Panc1 (cell line): ENCODE results near the gene CEMIP. TPM values are rescaled to one million over a fixed set of nuclear protein-coding genes. Genes with fewer than 3 reads are reported as not detected.

Experiments
- ATAC-seq: fragments of 200-7000 bp; cut with Tn5 transposase; 2 replicates; pipeline ENCODE4 v1.9.1; 2020; ENCODE audit warnings: mild to moderate bottlenecking, moderate library complexity
- BruUV-seq: library from RNA; stranded (reverse); fragments of 400-500 nt; replicated peaks from 2 replicates; lab custom pipeline; 2021; lab: Mats Ljungman, UMichigan
- CTCF ChIA-PET: fragments of 300-600 bp; sonication (Branson Sonifier 250); formaldehyde crosslinking; loops from one replicate; lab custom pipeline; 2022; ENCODE audit warnings: antibody characterized with exemption; lab: Charles Lee
- POLR2A ChIA-PET: fragments of 300-600 bp; sonication (Branson Sonifier 250); formaldehyde crosslinking; loops from one replicate; lab custom pipeline; 2022; ENCODE audit warnings: antibody characterized with exemption; lab: Charles Lee
- DNase-seq: peaks from one replicate; pipeline ENCODE4 v3.0.0-alpha.2; 2010; ENCODE audit warnings: low read depth, low spot score
- H3K27ac ChIP-seq: 2 replicates; pipeline ENCODE4 v1.5.1; 2011; ENCODE audit warnings: mild to moderate bottlenecking, low read length, inconsistent platforms
- H3K27me3 ChIP-seq: fragments of 200-500 bp; sonication (Bioruptor generic); 2 replicates; pipeline ENCODE4 v1.6.0; 2014; ENCODE audit warnings: low read length, inconsistent platforms; ENCODE audit not compliant: control insufficient read depth, insufficient read depth
- H3K36me3 ChIP-seq: fragments of 200-500 bp; sonication (Bioruptor generic); 2 replicates; pipeline ENCODE4 v1.5.1; 2014; ENCODE audit warnings: inconsistent platforms, mild to moderate bottlenecking, low read length, moderate library complexity; ENCODE audit not compliant: control insufficient read depth, insufficient read depth
- H3K4me1 ChIP-seq: 2 replicates; pipeline ENCODE4 v1.5.1; 2011; ENCODE audit warnings: inconsistent platforms, mild to moderate bottlenecking, low read length, moderate library complexity; ENCODE audit not compliant: control insufficient read depth, insufficient read depth
- H3K4me3 ChIP-seq, 2 experiments: 2 replicates each; pipeline ENCODE4 v1.5.1; 2011 to 2012; ENCODE audit warnings: low read depth in 2 of 2, low read length in 2 of 2, mild to moderate bottlenecking in 2 of 2, inconsistent platforms in 1 of 2, moderate library complexity in 1 of 2
- H3K9me3 ChIP-seq: fragments of 200-500 bp; sonication (Bioruptor generic); 2 replicates; pipeline ENCODE4 v1.5.1; 2014; ENCODE audit warnings: low read depth, mild to moderate bottlenecking, inconsistent platforms, low read length, moderate library complexity; ENCODE audit not compliant: control insufficient read depth, insufficient read depth
- CTCF ChIP-seq: fragments of 450-650 bp; IDR thresholded peaks from 2 replicates; pipeline ENCODE4 v1.5.1; 2017; ENCODE audit warnings: mild to moderate bottlenecking
- POLR2AphosphoS5 ChIP-seq: IDR thresholded peaks from 2 replicates; pipeline ENCODE4 v1.6.1; 2012; ENCODE audit warnings: mild to moderate bottlenecking, low read depth, low read length, moderate library complexity
- REST ChIP-seq, 2 experiments: IDR thresholded peaks; 2 replicates each; pipeline ENCODE4 v1.6.1; 2011 to 2012; ENCODE audit warnings: low read depth in 2 of 2, control low read depth in 1 of 2, low read length in 1 of 2, mild to moderate bottlenecking in 1 of 2, moderate library complexity in 1 of 2; ENCODE audit not compliant: insufficient read depth in 1 of 2
- SIN3A ChIP-seq: IDR thresholded peaks from 2 replicates; pipeline ENCODE4 v1.6.1; 2012; ENCODE audit warnings: low read depth, mild to moderate bottlenecking, low read length, moderate library complexity, borderline replicate concordance; ENCODE audit not compliant: insufficient read depth
- TCF7L2 ChIP-seq: IDR thresholded peaks from 2 replicates; pipeline ENCODE4 v1.6.1; 2011; ENCODE audit warnings: mild to moderate bottlenecking, low read depth, low read length, inconsistent platforms
- in situ Hi-C: cut with HindIII; loops from 2 replicates; pipeline ENCODE4 v1.10.0; 2016; ENCODE audit warnings: low sequenced_read_pairs, low pct_unique_long_range_greater_than_20kb
- intact Hi-C: fragments of 100-400 bp; cut with micrococcal nuclease; formaldehyde crosslinking; loops from one replicate; pipeline ENCODE4 v1.10.0; 2022; ENCODE audit not compliant: unreplicated experiment
- total RNA-seq: library from RNA; stranded (reverse); gene quantifications from one replicate; pipeline ENCODE4 v1.2.1, GENCODE V29; 2021; ENCODE audit not compliant: unreplicated experiment

The CEMIP gene
- total RNA-seq, 1 experiment from 2014 or later, result 0.46 TPM

- TF ChIP-seq POLR2AphosphoS5 (no peak), REST (IDR thresholded peaks at IDR 0.05; ENCODE audit: insufficient read depth in 1 of 2, low read depth in 2 of 2, low read length in 1 of 2) (no peak), CTCF (peak; percentile 25; the same call in 1 of the 2 replicates)
- Histone ChIP-seq H3K36me3 (peaks cover 4% of the 10 kb centered on the region; the same call in 1 of the 2 replicates), H3K4me1 (peaks cover 17% of the 10 kb centered on the region), H3K27me3 (no peaks in the 10 kb centered on the region), H3K27ac (no peak overlapping the region), H3K4me3 (no peak overlapping the region), H3K9me3 (no peaks in the 10 kb centered on the region)
- intact Hi-C loops (loop anchor here (10.0 kb wide), 1 partner anchor 113 kb away; no protein-coding TSS in a partner anchor), in situ Hi-C loops (no loop called here)
- ChIA-PET CTCF (no interaction called here), POLR2A (no interaction called here)
- DNase-seq, result no peak
- BruUV-seq, result no TSS peak
- ATAC-seq, result no peak
Observed at GRCh38 chr15:80991421-80991820, 212.3 kb downstream of the CEMIP start.

GRCh38 chr15:80992006-80992405 is 212.8 kb downstream of the CEMIP start:
- Histone ChIP-seq H3K9me3 (no peaks in the 10 kb centered on the region), H3K4me1 (peaks cover 16% of the 10 kb centered on the region), H3K4me3 (no peak overlapping the region), H3K36me3 (peaks cover 4% of the 10 kb centered on the region; the same call in 1 of the 2 replicates), H3K27me3 (no peaks in the 10 kb centered on the region), H3K27ac (no peak overlapping the region)
- BruUV-seq, result no TSS peak
- DNase-seq, result no peak
- no peak for TF ChIP-seq CTCF
- intact Hi-C loops (loop anchor here (10.0 kb wide), 1 partner anchor 113 kb away; no protein-coding TSS in a partner anchor), in situ Hi-C loops (no loop called here)
- no peak for ATAC-seq
- CTCF ChIA-PET, result no interaction called here
- POLR2A ChIA-PET, result no interaction called here

- Histone ChIP-seq H3K4me3 (no peak overlapping the region), H3K4me1 (peaks cover 13% of the 10 kb centered on the region), H3K9me3 (no peaks in the 10 kb centered on the region), H3K27me3 (no peaks in the 10 kb centered on the region), H3K27ac (no peak overlapping the region), H3K36me3 (peaks cover 4% of the 10 kb centered on the region; the same call in 1 of the 2 replicates)
- ATAC-seq, result no peak
- no TSS peak for BruUV-seq
- TF ChIP-seq CTCF, result no peak
- no peak for TF ChIP-seq SIN3A
- TF ChIP-seq REST (IDR thresholded peaks at IDR 0.05; ENCODE audit: insufficient read depth in 1 of 2, low read depth in 2 of 2, low read length in 1 of 2), result no peak
- no peak for TF ChIP-seq TCF7L2
- TF ChIP-seq POLR2AphosphoS5, result no peak
- DNase-seq, result no peak
- POLR2A ChIA-PET, result no interaction called here
- in situ Hi-C loops, result no loop called here
- intact Hi-C loops, result loop anchor here (10.0 kb wide), 1 partner anchor 112 kb away; no protein-coding TSS in a partner anchor
- CTCF ChIA-PET, result no interaction called here
Observed at GRCh38 chr15:80992441-80992840, 213.3 kb downstream of the CEMIP start.
